ENCODE measurements around the gene ARNT2. TPM values are rescaled to one million over a fixed set of nuclear protein-coding genes. Genes with fewer than 3 reads are reported as not detected.

Gene ARNT2
- total and polyA plus RNA-seq, 12 donors = 2.0 to 6.4 (median 3.5) TPM

DNA sequence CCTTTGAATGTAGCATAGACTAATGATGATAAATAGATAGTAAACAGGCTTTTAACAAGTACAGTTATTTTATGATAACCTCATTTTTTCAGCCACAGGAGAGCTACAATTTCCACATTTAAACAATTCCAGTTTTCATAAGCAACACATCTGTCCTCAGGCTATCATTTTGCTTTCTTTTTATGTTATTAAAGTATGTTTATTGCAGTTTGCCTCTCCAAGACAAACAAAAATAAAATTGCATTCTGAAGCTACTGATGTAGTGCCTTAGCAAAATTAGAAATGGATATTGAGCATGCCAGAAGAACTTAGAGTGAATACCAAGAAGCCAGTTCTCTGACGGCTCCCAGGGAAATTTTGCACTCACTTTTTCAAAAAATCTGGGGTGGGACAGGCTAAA lies 150.4 kb downstream of the ARNT2 start:
- no peak for DNase-seq
- 76 to 88% (median 85%) methylated on average over 1 of the region's 1 CpG for WGBS, 4 donors
- Histone ChIP-seq H3K36me3 (replicated peaks in 1 of 2) (no peaks in the 10 kb centered on the region), H3K4me3 (no peak overlapping the region), H3K27ac (no peak overlapping the region), H3K9me3 (replicated peaks in 1 of 3) (no peaks in the 10 kb centered on the region), H3K4me1 (replicated peaks in 1 of 2) (no peaks in the 10 kb centered on the region), H3K27me3 (no peaks in the 10 kb centered on the region)
- TF ChIP-seq CTCF (IDR thresholded peaks at IDR 0.05) (no peak), POLR2A (IDR thresholded peaks at IDR 0.05) (no peak)
- intact Hi-C loops (cut with DNase I) = no loop called here

DNA sequence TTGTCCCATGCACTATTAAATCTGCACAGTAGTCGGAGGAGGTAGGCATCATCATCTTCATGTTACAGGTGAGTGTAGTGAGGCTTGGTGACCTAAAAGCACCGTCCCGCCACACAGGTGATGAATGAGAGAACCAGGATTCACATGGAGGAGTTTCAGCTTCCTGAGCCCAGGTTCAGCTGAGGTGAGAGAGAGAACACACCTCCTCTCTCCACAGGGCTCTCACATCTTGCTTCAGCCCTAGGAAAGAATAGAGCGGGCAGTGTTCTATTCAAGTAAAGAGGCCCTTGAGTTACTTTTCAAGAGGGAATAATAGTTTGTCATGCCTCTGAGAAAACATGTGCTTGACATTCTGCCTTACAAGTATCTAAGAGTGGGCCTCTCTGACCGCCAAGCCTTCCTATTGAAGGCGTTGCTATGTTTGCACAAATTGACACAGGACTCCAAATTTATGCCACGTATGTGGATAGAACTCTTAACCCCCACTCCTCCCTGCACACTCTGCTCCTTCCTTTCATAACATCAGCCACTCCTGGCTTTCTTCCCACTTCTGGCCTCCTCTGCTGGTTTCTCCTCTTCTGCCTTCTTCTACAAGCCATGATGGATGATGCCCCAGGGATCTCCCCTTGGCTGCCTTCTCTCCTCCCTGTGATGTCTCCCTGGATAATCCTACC lies 152.6 kb downstream of the ARNT2 start:
- TF ChIP-seq CTCF (IDR thresholded peaks at IDR 0.05) (no peak), POLR2A (IDR thresholded peaks at IDR 0.05) (no peak)
- H3K4me1 ChIP-seq (replicated peaks in 1 of 2) = no peaks in the 10 kb centered on the region
- WGBS, 4 donors = 87 to 91% (median 89%) methylated on average over 6 to 7 of the region's 7 CpGs
- H3K27me3 ChIP-seq = no peaks in the 10 kb centered on the region
- H3K36me3 ChIP-seq (replicated peaks in 1 of 2) = no peaks in the 10 kb centered on the region
- no peak overlapping the region for H3K27ac ChIP-seq
- no peak overlapping the region for H3K4me3 ChIP-seq
- no peaks in the 10 kb centered on the region for H3K9me3 ChIP-seq (replicated peaks in 1 of 3)
- peak in 6 of 7 donors; percentile 21 to 60 (median 29) for DNase-seq
- intact Hi-C loops (cut with DNase I) = no loop called here

GRCh38 chr15:80557441-80558234 lies 153.5 kb downstream of the ARNT2 start:
- no peaks in the 10 kb centered on the region for H3K9me3 ChIP-seq (replicated peaks in 1 of 3)
- H3K27ac ChIP-seq = no peak overlapping the region
- 85 to 97% (median 93%) methylated on average over 5 of the region's 5 CpGs for WGBS, 4 donors
- H3K36me3 ChIP-seq (replicated peaks in 1 of 2) = no peaks in the 10 kb centered on the region
- no peaks in the 10 kb centered on the region for H3K4me1 ChIP-seq (replicated peaks in 1 of 2)
- intact Hi-C loops (cut with DNase I) = no loop called here
- TF ChIP-seq CTCF (IDR thresholded peaks at IDR 0.05) = no peak
- no peak for TF ChIP-seq POLR2A (IDR thresholded peaks at IDR 0.05)
- H3K4me3 ChIP-seq = no peak overlapping the region
- no peaks in the 10 kb centered on the region for H3K27me3 ChIP-seq
- DNase-seq = no peak

GRCh38 chr15:80558631-80559319 lies 154.6 kb downstream of the ARNT2 start:
- intact Hi-C loops (cut with DNase I) = no loop called here
- Histone ChIP-seq H3K27me3 (no peaks in the 10 kb centered on the region), H3K4me1 (replicated peaks in 1 of 2) (no peaks in the 10 kb centered on the region), H3K27ac (no peak overlapping the region), H3K4me3 (no peak overlapping the region), H3K36me3 (replicated peaks in 1 of 2) (no peaks in the 10 kb centered on the region), H3K9me3 (replicated peaks in 1 of 3) (no peaks in the 10 kb centered on the region)
- no peak for TF ChIP-seq POLR2A (IDR thresholded peaks at IDR 0.05)
- TF ChIP-seq CTCF (IDR thresholded peaks at IDR 0.05) = no peak
- 90 to 95% (median 94%) methylated on average over 4 to 6 of the region's 6 CpGs for WGBS, 4 donors
- no peak for DNase-seq
